Nephron progenitor cell (in vitro differentiated cells): Measurements from ENCODE around the gene PPP1R7.
A peak's percentile ranks its signal among the peaks of the same experiment; 100 is the strongest.

Source experiments
- DNase-seq: peaks from one replicate; pipeline ENCODE4 v3.0.0; 2021
- H3K27ac Mint-ChIP-seq: 2 replicates; pipeline ENCODE4 v1.8.0; 2021; ENCODE audit warnings: mild to moderate bottlenecking, moderate library complexity, mixed read lengths
- H3K27me3 Mint-ChIP-seq: 2 replicates; pipeline ENCODE4 v1.8.0; 2021; ENCODE audit warnings: mild to moderate bottlenecking, low read depth, mixed read lengths; ENCODE audit not compliant: poor library complexity
- H3K36me3 Mint-ChIP-seq: 2 replicates; pipeline ENCODE4 v1.8.0; 2021; ENCODE audit warnings: low read depth, mixed read lengths
- H3K4me1 Mint-ChIP-seq: 2 replicates; pipeline ENCODE4 v1.8.0; 2021; ENCODE audit warnings: mixed read lengths
- H3K4me3 Mint-ChIP-seq: 2 replicates; pipeline ENCODE4 v1.8.0; 2021; ENCODE audit warnings: mild to moderate bottlenecking, moderate library complexity, mixed read lengths
- H3K9me3 Mint-ChIP-seq: 2 replicates; pipeline ENCODE4 v1.8.0; 2021; ENCODE audit warnings: mild to moderate bottlenecking, moderate library complexity, mixed read lengths
- CTCF ChIP-seq: fragments of 200-600 bp; sonication (generic); IDR thresholded peaks from 2 replicates; pipeline ENCODE4 v1.5.0; 2021; ENCODE audit warnings: antibody characterized with exemption

Gene PPP1R7

DNA sequence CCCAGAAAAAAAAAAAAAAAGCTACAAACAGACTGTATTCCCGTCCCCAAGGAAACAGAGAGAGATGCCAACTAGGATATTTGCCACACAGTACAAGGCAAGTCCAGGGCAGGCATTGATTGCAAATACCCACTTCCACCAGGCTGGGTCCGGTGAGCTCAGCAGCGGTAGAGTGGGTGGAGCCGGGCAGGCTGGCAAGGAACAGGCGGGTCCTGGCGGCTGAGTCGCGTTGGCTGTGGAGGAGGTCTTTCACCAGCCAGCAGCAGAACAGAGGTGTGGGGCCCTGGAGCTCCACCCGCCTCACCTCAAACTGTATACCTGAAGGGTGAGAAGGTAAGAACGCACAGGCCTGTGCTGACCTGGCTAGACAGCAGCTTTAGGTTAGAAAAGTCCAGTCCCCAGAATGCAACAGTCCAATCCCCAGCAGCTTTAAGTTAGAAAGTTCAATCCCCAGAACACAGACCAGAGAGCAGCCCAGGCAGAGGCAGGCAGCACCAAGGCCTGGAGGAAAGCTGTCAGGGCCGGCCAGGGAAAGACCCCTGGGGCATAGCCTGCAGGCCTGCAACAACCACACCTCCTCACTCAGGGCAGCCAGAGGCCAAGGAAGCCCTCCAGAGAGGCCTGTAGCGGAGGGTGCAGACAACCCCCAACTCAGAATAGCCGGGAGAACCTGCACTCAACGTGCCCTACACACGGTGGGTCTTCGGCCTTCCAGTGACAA, 26.3 kb upstream of the PPP1R7 start:
- Mint-ChIP-seq H3K9me3 (no peaks in the 10 kb centered on the region), H3K27ac (no peak overlapping the region), H3K27me3 (no peaks in the 10 kb centered on the region), H3K4me1 (no peaks in the 10 kb centered on the region), H3K36me3 (peaks cover 22% of the 10 kb centered on the region), H3K4me3 (no peak overlapping the region)
- DNase-seq = no peak
- no peak for TF ChIP-seq CTCF

DNA sequence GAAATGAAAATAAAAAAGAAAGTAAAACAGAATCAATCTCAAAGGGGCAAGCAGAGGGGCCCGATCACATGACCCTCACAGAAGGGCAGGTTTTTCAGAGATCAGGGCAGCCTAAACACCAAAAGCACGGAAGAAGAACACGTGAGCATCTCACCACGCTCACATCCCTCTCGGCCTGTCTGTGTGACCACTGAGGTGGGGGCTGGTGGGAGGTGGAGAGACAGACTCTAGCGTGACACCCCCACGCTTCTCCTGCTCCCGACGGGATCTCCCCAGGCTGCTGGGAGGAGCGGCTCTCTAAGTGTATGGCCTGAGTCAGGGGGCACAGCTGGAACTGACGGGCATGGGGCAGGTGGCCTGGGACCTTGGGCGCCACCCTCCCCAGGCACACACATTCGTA, 24.6 kb upstream of the PPP1R7 start:
- DNase-seq = no peak
- peaks cover 18% of the 10 kb centered on the region for H3K36me3 Mint-ChIP-seq
- no peak overlapping the region for H3K27ac Mint-ChIP-seq
- H3K4me1 Mint-ChIP-seq = no peaks in the 10 kb centered on the region
- TF ChIP-seq CTCF = no peak
- H3K4me3 Mint-ChIP-seq = no peak overlapping the region
- no peaks in the 10 kb centered on the region for H3K27me3 Mint-ChIP-seq
- no peaks in the 10 kb centered on the region for H3K9me3 Mint-ChIP-seq

- Mint-ChIP-seq H3K4me3 (no peak overlapping the region), H3K27ac (peak overlapping the region; percentile 68), H3K36me3 (peaks cover 16% of the 10 kb centered on the region), H3K9me3 (no peaks in the 10 kb centered on the region), H3K4me1 (no peaks in the 10 kb centered on the region), H3K27me3 (no peaks in the 10 kb centered on the region)
- no peak for DNase-seq
- no peak for TF ChIP-seq CTCF
Observed at GRCh38 chr2:241126201-241126611, 24.1 kb upstream of the PPP1R7 start.

GRCh38 chr2:241126771-241127202, 23.5 kb upstream of the PPP1R7 start:
- Mint-ChIP-seq H3K36me3 (peaks cover 10% of the 10 kb centered on the region), H3K4me1 (no peaks in the 10 kb centered on the region), H3K27me3 (no peaks in the 10 kb centered on the region), H3K9me3 (no peaks in the 10 kb centered on the region), H3K4me3 (no peak overlapping the region), H3K27ac (no peak overlapping the region)
- DNase-seq = no peak
- TF ChIP-seq CTCF = no peak

GRCh38 chr2:241128266-241128665, 22.0 kb upstream of the PPP1R7 start:
- no peak for TF ChIP-seq CTCF
- no peak overlapping the region for H3K4me3 Mint-ChIP-seq
- no peaks in the 10 kb centered on the region for H3K27me3 Mint-ChIP-seq
- no peak for DNase-seq
- peaks cover 16% of the 10 kb centered on the region for H3K36me3 Mint-ChIP-seq
- no peak overlapping the region for H3K27ac Mint-ChIP-seq
- no peaks in the 10 kb centered on the region for H3K9me3 Mint-ChIP-seq
- H3K4me1 Mint-ChIP-seq = no peaks in the 10 kb centered on the region
